Panc1 (cell line): ENCODE measurements around the gene DMRTA1. TPM values are rescaled to one million over a fixed set of nuclear protein-coding genes. Genes with fewer than 3 reads are reported as not detected.

Source experiments
- ATAC-seq: fragments of 200-7000 bp; cut with Tn5 transposase; 2 replicates; pipeline ENCODE4 v1.9.1; 2020; ENCODE audit warnings: mild to moderate bottlenecking, moderate library complexity
- BruUV-seq: library from RNA; stranded (reverse); fragments of 400-500 nt; replicated peaks from 2 replicates; lab custom pipeline; 2021; lab: Mats Ljungman, UMichigan
- CTCF ChIA-PET: fragments of 300-600 bp; sonication (Branson Sonifier 250); formaldehyde crosslinking; loops from one replicate; lab custom pipeline; 2022; ENCODE audit warnings: antibody characterized with exemption; lab: Charles Lee
- POLR2A ChIA-PET: fragments of 300-600 bp; sonication (Branson Sonifier 250); formaldehyde crosslinking; loops from one replicate; lab custom pipeline; 2022; ENCODE audit warnings: antibody characterized with exemption; lab: Charles Lee
- DNase-seq: peaks from one replicate; pipeline ENCODE4 v3.0.0-alpha.2; 2010; ENCODE audit warnings: low read depth, low spot score
- H3K27ac ChIP-seq: 2 replicates; pipeline ENCODE4 v1.5.1; 2011; ENCODE audit warnings: mild to moderate bottlenecking, low read length, inconsistent platforms
- H3K27me3 ChIP-seq: fragments of 200-500 bp; sonication (Bioruptor generic); 2 replicates; pipeline ENCODE4 v1.6.0; 2014; ENCODE audit warnings: low read length, inconsistent platforms; ENCODE audit not compliant: control insufficient read depth, insufficient read depth
- H3K36me3 ChIP-seq: fragments of 200-500 bp; sonication (Bioruptor generic); 2 replicates; pipeline ENCODE4 v1.5.1; 2014; ENCODE audit warnings: inconsistent platforms, mild to moderate bottlenecking, low read length, moderate library complexity; ENCODE audit not compliant: control insufficient read depth, insufficient read depth
- H3K4me1 ChIP-seq: 2 replicates; pipeline ENCODE4 v1.5.1; 2011; ENCODE audit warnings: inconsistent platforms, mild to moderate bottlenecking, low read length, moderate library complexity; ENCODE audit not compliant: control insufficient read depth, insufficient read depth
- H3K4me3 ChIP-seq, 2 experiments: 2 replicates each; pipeline ENCODE4 v1.5.1; 2011 to 2012; ENCODE audit warnings: low read depth in 2 of 2, low read length in 2 of 2, mild to moderate bottlenecking in 2 of 2, inconsistent platforms in 1 of 2, moderate library complexity in 1 of 2
- H3K9me3 ChIP-seq: fragments of 200-500 bp; sonication (Bioruptor generic); 2 replicates; pipeline ENCODE4 v1.5.1; 2014; ENCODE audit warnings: low read depth, mild to moderate bottlenecking, inconsistent platforms, low read length, moderate library complexity; ENCODE audit not compliant: control insufficient read depth, insufficient read depth
- POLR2AphosphoS5 ChIP-seq: IDR thresholded peaks from 2 replicates; pipeline ENCODE4 v1.6.1; 2012; ENCODE audit warnings: mild to moderate bottlenecking, low read depth, low read length, moderate library complexity
- REST ChIP-seq, 2 experiments: IDR thresholded peaks; 2 replicates each; pipeline ENCODE4 v1.6.1; 2011 to 2012; ENCODE audit warnings: low read depth in 2 of 2, control low read depth in 1 of 2, low read length in 1 of 2, mild to moderate bottlenecking in 1 of 2, moderate library complexity in 1 of 2; ENCODE audit not compliant: insufficient read depth in 1 of 2
- SIN3A ChIP-seq: IDR thresholded peaks from 2 replicates; pipeline ENCODE4 v1.6.1; 2012; ENCODE audit warnings: low read depth, mild to moderate bottlenecking, low read length, moderate library complexity, borderline replicate concordance; ENCODE audit not compliant: insufficient read depth
- TCF7L2 ChIP-seq: IDR thresholded peaks from 2 replicates; pipeline ENCODE4 v1.6.1; 2011; ENCODE audit warnings: mild to moderate bottlenecking, low read depth, low read length, inconsistent platforms
- in situ Hi-C: cut with HindIII; loops from 2 replicates; pipeline ENCODE4 v1.10.0; 2016; ENCODE audit warnings: low sequenced_read_pairs, low pct_unique_long_range_greater_than_20kb
- intact Hi-C: fragments of 100-400 bp; cut with micrococcal nuclease; formaldehyde crosslinking; loops from one replicate; pipeline ENCODE4 v1.10.0; 2022; ENCODE audit not compliant: unreplicated experiment
- total RNA-seq: library from RNA; stranded (reverse); gene quantifications from one replicate; pipeline ENCODE4 v1.2.1, GENCODE V29; 2021; ENCODE audit not compliant: unreplicated experiment
- TF ChIP-seq, protein P1 (sequence below): fragments of 450-650 bp; IDR thresholded peaks from 2 replicates; pipeline ENCODE4 v1.5.1; 2017; ENCODE audit warnings: mild to moderate bottlenecking

DMRTA1 gene
- total RNA-seq, 1 experiment from 2014 or later, result 1.8 TPM

DNA sequence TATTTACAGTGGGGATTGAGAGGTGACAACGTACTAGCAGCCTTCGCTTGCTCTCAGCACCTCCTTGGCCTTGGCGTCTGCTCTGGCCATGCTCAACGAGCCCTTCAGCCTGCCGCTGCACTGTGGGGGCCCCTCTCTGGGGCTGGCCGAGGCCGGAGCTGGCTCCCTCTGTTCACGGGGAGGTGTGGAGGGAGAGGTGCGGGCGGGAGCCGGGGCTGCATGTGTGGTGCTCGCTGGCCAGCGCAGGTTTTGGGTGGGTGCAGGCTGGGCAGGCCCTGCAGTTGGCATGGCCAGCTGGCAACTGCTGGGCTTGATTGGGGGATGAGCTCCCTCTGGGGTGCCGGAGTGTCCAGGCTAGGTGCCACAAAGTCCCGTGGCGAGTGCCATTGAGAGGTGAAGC, 5.8 kb upstream of the DMRTA1 start:
- no peaks in the 10 kb centered on the region; the same call in 1 of the 2 replicates for H3K36me3 ChIP-seq
- intact Hi-C loops, result no loop called here
- DNase-seq (no peak), ATAC-seq (no peak)
- no peak overlapping the region for H3K27ac ChIP-seq
- ChIA-PET POLR2A (no interaction called here), CTCF (no interaction called here)
- no peaks in the 10 kb centered on the region for H3K9me3 ChIP-seq
- H3K4me1 ChIP-seq, result no peaks in the 10 kb centered on the region
- TF ChIP-seq REST (IDR thresholded peaks at IDR 0.05; ENCODE audit: insufficient read depth in 1 of 2, low read depth in 2 of 2, low read length in 1 of 2) (no peak), POLR2AphosphoS5 (no peak), TCF7L2 (no peak), SIN3A (no peak)
- TF ChIP-seq, protein P1, sequence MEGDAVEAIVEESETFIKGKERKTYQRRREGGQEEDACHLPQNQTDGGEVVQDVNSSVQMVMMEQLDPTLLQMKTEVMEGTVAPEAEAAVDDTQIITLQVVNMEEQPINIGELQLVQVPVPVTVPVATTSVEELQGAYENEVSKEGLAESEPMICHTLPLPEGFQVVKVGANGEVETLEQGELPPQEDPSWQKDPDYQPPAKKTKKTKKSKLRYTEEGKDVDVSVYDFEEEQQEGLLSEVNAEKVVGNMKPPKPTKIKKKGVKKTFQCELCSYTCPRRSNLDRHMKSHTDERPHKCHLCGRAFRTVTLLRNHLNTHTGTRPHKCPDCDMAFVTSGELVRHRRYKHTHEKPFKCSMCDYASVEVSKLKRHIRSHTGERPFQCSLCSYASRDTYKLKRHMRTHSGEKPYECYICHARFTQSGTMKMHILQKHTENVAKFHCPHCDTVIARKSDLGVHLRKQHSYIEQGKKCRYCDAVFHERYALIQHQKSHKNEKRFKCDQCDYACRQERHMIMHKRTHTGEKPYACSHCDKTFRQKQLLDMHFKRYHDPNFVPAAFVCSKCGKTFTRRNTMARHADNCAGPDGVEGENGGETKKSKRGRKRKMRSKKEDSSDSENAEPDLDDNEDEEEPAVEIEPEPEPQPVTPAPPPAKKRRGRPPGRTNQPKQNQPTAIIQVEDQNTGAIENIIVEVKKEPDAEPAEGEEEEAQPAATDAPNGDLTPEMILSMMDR, result no peak
- no peaks in the 10 kb centered on the region for H3K27me3 ChIP-seq
- BruUV-seq, result no TSS peak
- H3K4me3 ChIP-seq, result no peak overlapping the region
- in situ Hi-C loops, result no loop called here

DNA sequence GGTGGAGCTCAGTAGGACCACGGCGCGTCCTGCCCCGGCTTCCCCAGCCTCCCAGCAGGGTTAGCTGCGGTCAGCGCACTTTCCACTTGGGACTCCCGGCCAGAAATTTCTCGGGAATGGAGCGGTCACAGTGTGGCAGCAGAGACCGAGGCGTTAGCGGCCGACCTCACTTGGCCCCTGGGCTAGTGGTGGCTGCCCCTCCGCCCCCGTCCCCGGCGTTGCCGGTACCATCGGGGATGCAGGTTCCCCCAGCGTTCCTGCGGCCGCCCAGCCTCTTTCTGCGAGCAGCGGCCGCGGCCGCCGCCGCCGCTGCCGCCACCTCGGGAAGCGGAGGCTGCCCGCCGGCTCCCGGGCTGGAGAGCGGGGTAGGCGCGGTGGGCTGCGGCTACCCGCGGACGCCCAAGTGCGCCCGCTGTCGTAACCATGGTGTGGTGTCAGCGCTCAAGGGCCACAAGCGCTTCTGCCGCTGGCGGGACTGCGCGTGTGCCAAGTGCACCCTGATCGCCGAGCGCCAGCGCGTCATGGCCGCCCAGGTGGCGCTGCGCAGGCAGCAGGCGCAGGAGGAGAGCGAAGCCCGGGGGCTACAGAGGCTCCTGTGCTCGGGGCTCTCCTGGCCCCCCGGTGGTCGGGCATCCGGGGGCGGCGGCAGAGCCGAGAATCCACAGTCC, 460 bp downstream of the DMRTA1 start:
- peak overlapping the region; percentile 51 to 56 for H3K4me3 ChIP-seq
- TF ChIP-seq SIN3A, result no peak
- TF ChIP-seq, protein P1, result peak; percentile 45
- intact Hi-C loops, result no loop called here
- ChIA-PET POLR2A (no interaction called here), CTCF (no interaction called here)
- H3K27me3 ChIP-seq, result no peaks in the 10 kb centered on the region
- BruUV-seq, result no TSS peak
- ATAC-seq, result peak; percentile 89
- no peaks in the 10 kb centered on the region; the same call in 1 of the 2 replicates for H3K36me3 ChIP-seq
- no peaks in the 10 kb centered on the region for H3K4me1 ChIP-seq
- DNase-seq, result no peak
- in situ Hi-C loops, result no loop called here
- H3K27ac ChIP-seq, result peak overlapping the region; percentile 70; the same call in 1 of the 2 replicates
- H3K9me3 ChIP-seq, result no peaks in the 10 kb centered on the region
